K562 (cell line): ENCODE data around the gene GCNT2. TPM values are rescaled to one million over a fixed set of nuclear protein-coding genes. Genes with fewer than 3 reads are reported as not detected.

Source experiments
- BRCA1 ChIP-seq, 2 experiments: fragments of 450-650 bp in 1 of 2; sonication (generic) in 1 of 2; formaldehyde crosslinking in 1 of 2; IDR thresholded peaks; 2 replicates each; pipeline versions ENCODE4 v1.5.0 to v1.6.1; 2017 to 2020; ENCODE audit warnings: mild to moderate bottlenecking in 1 of 2, missing genetic modification reagents in 1 of 2
- FOXP1 ChIP-seq: sonication (generic); formaldehyde crosslinking; IDR thresholded peaks from 2 replicates; pipeline ENCODE4 v1.8.0; 2022; ENCODE audit warnings: mild to moderate bottlenecking, missing genetic modification reagents
- HSF4 ChIP-seq: fragments of 250-450 bp; sonication (Bioruptor Pico); IDR thresholded peaks from 2 replicates; pipeline ENCODE4 v2.1.2; 2022; ENCODE audit warnings: mild to moderate bottlenecking, moderate library complexity, borderline replicate concordance
- JUND ChIP-seq, 2 experiments: IDR thresholded peaks; 2 replicates in 1 of 2; 3 replicates in 1 of 2; pipeline ENCODE4 v1.6.1; 2011; ENCODE audit warnings: borderline replicate concordance in 2 of 2, low read depth in 2 of 2, low read length in 2 of 2, improper control_type of control experiment in 1 of 2, missing biosample characterization in 1 of 2, missing genetic modification characterization in 1 of 2, missing genetic modification reagents in 1 of 2
- KAT2B ChIP-seq: IDR thresholded peaks from one replicate; pipeline ENCODE4 v1.6.1; 2012; ENCODE audit warnings: low read depth, mild to moderate bottlenecking, control low read depth, inconsistent platforms, low read length, moderate library complexity
- KLF13 ChIP-seq: fragments of 450-650 bp; IDR thresholded peaks from 2 replicates; pipeline ENCODE4 v1.6.1; 2016; ENCODE audit warnings: missing genetic modification characterization, low read depth, mild to moderate bottlenecking, missing compliant biosample characterization, moderate library complexity, borderline replicate concordance
- NFE2L1 ChIP-seq: fragments of 450-650 bp; IDR thresholded peaks from 2 replicates; pipeline ENCODE4 v1.6.1; 2016; ENCODE audit warnings: missing genetic modification characterization, low read depth, mild to moderate bottlenecking, missing compliant biosample characterization, moderate library complexity, borderline replicate concordance
- SIX5 ChIP-seq, 2 experiments: IDR thresholded peaks; 2 replicates each; pipeline ENCODE4 v1.6.1; 2011; ENCODE audit warnings: low read length in 2 of 2, borderline replicate concordance in 1 of 2, low read depth in 1 of 2, mild to moderate bottlenecking in 1 of 2, moderate library complexity in 1 of 2; ENCODE audit not compliant: insufficient read depth in 1 of 2
- TGIF2 ChIP-seq: sonication (generic); formaldehyde crosslinking; IDR thresholded peaks from 2 replicates; pipeline ENCODE4 v1.8.1; 2022; ENCODE audit warnings: mild to moderate bottlenecking, missing genetic modification reagents, moderate library complexity
- ZNF174 ChIP-seq: fragments of 250-450 bp; sonication (Bioruptor Pico); IDR thresholded peaks from 2 replicates; pipeline ENCODE4 v1.4.0; 2020; ENCODE audit warnings: mild to moderate bottlenecking
- ZNF263 ChIP-seq: sonication (generic); formaldehyde crosslinking; IDR thresholded peaks from 2 replicates; pipeline ENCODE4 v1.8.0; 2022; ENCODE audit warnings: mild to moderate bottlenecking, missing genetic modification reagents, borderline replicate concordance
- ZNF57 ChIP-seq: fragments of 450-650 bp; formaldehyde crosslinking; IDR thresholded peaks from 2 replicates; pipeline ENCODE4 v1.4.0; 2020; ENCODE audit warnings: mild to moderate bottlenecking, moderate library complexity
- ZNF75A ChIP-seq: fragments of 450-650 bp; formaldehyde crosslinking; IDR thresholded peaks from 2 replicates; pipeline ENCODE4 v1.4.0; 2020; ENCODE audit warnings: mild to moderate bottlenecking
- polyA plus RNA-seq, 8 experiments: library from polyadenylated mRNA; depleted of rRNA in 4 of 8; stranded (reverse) in 5 of 8; unstranded in 3 of 8; fragments of >200 nt; fragmentation: Nextera tagmentation in 2 of 8; fragmentation: Illumina TruSeq in 1 of 8; extraction: Ambion mirVana in 2 of 8; extraction: Trizol in 1 of 8; gene quantifications; 2 replicates each; pipeline versions ENCODE4 v1.2.1 to v1.2.3, GENCODE V29; 2011 to 2014; ENCODE audit warnings: inconsistent platforms in 1 of 8, missing spikeins in 1 of 8
- total RNA-seq, 7 experiments: library from RNA; depleted of rRNA in 6 of 7; stranded (reverse); fragments of >200 nt in 6 of 7; fragmentation: Illumina TruSeq in 2 of 7; extraction: Trizol in 2 of 7; gene quantifications; 2 replicates each; pipeline versions ENCODE4 v1.2.1 to v1.2.3, GENCODE V29; 2011 to 2021; ENCODE audit warnings: low replicate concordance in 1 of 7
- TF ChIP-seq, protein P1 (sequence below): fragments of 200-600 bp; sonication (generic); IDR thresholded peaks from one replicate; pipeline ENCODE4 v1.6.1; 2012; ENCODE audit warnings: mild to moderate bottlenecking, low read depth, low read length, inconsistent platforms
- TF ChIP-seq, protein P2 (sequence below): sonication (generic); formaldehyde crosslinking; IDR thresholded peaks from 2 replicates; pipeline ENCODE4 v1.8.1; 2022; ENCODE audit warnings: missing genetic modification reagents

GCNT2 gene
- total and polyA plus RNA-seq, 9 of the 15 experiments (the other 6 are each of a cell fraction or from before 2014, with no cell fraction given): 0.78 to 2.6 (median 1.6) TPM

DNA sequence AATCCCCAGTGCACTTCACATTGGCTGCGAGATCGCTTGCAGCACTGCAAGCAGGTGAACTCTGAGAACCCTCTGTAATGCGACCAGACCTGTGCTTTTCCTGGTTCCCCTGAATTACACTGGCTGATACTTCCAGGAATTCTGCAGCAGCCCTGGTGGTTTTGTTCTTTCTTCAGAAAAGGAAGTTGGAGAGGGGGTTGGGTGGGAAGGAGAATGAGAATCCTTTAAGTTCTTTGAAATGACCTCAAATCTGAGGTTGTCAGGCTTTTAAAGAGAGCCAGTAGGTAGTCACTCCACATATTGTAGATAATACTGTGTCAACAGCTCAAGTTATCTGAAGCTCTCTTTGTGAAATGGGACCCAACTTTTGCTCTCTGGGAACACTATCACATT lies 62.4 kb downstream of the GCNT2 start (continued):
- TF ChIP-seq, protein P1, sequence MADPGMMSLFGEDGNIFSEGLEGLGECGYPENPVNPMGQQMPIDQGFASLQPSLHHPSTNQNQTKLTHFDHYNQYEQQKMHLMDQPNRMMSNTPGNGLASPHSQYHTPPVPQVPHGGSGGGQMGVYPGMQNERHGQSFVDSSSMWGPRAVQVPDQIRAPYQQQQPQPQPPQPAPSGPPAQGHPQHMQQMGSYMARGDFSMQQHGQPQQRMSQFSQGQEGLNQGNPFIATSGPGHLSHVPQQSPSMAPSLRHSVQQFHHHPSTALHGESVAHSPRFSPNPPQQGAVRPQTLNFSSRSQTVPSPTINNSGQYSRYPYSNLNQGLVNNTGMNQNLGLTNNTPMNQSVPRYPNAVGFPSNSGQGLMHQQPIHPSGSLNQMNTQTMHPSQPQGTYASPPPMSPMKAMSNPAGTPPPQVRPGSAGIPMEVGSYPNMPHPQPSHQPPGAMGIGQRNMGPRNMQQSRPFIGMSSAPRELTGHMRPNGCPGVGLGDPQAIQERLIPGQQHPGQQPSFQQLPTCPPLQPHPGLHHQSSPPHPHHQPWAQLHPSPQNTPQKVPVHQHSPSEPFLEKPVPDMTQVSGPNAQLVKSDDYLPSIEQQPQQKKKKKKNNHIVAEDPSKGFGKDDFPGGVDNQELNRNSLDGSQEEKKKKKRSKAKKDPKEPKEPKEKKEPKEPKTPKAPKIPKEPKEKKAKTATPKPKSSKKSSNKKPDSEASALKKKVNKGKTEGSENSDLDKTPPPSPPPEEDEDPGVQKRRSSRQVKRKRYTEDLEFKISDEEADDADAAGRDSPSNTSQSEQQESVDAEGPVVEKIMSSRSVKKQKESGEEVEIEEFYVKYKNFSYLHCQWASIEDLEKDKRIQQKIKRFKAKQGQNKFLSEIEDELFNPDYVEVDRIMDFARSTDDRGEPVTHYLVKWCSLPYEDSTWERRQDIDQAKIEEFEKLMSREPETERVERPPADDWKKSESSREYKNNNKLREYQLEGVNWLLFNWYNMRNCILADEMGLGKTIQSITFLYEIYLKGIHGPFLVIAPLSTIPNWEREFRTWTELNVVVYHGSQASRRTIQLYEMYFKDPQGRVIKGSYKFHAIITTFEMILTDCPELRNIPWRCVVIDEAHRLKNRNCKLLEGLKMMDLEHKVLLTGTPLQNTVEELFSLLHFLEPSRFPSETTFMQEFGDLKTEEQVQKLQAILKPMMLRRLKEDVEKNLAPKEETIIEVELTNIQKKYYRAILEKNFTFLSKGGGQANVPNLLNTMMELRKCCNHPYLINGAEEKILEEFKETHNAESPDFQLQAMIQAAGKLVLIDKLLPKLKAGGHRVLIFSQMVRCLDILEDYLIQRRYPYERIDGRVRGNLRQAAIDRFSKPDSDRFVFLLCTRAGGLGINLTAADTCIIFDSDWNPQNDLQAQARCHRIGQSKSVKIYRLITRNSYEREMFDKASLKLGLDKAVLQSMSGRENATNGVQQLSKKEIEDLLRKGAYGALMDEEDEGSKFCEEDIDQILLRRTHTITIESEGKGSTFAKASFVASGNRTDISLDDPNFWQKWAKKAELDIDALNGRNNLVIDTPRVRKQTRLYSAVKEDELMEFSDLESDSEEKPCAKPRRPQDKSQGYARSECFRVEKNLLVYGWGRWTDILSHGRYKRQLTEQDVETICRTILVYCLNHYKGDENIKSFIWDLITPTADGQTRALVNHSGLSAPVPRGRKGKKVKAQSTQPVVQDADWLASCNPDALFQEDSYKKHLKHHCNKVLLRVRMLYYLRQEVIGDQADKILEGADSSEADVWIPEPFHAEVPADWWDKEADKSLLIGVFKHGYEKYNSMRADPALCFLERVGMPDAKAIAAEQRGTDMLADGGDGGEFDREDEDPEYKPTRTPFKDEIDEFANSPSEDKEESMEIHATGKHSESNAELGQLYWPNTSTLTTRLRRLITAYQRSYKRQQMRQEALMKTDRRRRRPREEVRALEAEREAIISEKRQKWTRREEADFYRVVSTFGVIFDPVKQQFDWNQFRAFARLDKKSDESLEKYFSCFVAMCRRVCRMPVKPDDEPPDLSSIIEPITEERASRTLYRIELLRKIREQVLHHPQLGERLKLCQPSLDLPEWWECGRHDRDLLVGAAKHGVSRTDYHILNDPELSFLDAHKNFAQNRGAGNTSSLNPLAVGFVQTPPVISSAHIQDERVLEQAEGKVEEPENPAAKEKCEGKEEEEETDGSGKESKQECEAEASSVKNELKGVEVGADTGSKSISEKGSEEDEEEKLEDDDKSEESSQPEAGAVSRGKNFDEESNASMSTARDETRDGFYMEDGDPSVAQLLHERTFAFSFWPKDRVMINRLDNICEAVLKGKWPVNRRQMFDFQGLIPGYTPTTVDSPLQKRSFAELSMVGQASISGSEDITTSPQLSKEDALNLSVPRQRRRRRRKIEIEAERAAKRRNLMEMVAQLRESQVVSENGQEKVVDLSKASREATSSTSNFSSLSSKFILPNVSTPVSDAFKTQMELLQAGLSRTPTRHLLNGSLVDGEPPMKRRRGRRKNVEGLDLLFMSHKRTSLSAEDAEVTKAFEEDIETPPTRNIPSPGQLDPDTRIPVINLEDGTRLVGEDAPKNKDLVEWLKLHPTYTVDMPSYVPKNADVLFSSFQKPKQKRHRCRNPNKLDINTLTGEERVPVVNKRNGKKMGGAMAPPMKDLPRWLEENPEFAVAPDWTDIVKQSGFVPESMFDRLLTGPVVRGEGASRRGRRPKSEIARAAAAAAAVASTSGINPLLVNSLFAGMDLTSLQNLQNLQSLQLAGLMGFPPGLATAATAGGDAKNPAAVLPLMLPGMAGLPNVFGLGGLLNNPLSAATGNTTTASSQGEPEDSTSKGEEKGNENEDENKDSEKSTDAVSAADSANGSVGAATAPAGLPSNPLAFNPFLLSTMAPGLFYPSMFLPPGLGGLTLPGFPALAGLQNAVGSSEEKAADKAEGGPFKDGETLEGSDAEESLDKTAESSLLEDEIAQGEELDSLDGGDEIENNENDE: no peak
- no peak for TF ChIP-seq ZNF174 (CRISPR knock-in tag)
- no peak for TF ChIP-seq ZNF263 (CRISPR knock-in tag)
- no peak for TF ChIP-seq TGIF2 (CRISPR knock-in tag)
- no peak for TF ChIP-seq FOXP1 (CRISPR knock-in tag)
- TF ChIP-seq, protein P2, sequence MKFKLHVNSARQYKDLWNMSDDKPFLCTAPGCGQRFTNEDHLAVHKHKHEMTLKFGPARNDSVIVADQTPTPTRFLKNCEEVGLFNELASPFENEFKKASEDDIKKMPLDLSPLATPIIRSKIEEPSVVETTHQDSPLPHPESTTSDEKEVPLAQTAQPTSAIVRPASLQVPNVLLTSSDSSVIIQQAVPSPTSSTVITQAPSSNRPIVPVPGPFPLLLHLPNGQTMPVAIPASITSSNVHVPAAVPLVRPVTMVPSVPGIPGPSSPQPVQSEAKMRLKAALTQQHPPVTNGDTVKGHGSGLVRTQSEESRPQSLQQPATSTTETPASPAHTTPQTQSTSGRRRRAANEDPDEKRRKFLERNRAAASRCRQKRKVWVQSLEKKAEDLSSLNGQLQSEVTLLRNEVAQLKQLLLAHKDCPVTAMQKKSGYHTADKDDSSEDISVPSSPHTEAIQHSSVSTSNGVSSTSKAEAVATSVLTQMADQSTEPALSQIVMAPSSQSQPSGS (CRISPR knock-in tag): no peak
- no peak for TF ChIP-seq KAT2B
- TF ChIP-seq JUND (IDR thresholded peaks at IDR 0.05; ENCODE audit: borderline replicate concordance, low read depth, low read length): peak; percentile 12; the same call in 1 of the 2 replicates
- TF ChIP-seq JUND (tag; IDR thresholded peaks at IDR 0.05; ENCODE audit: borderline replicate concordance, low read depth, low read length): peak; percentile 30; the same call in 1 of the 3 replicates
- no peak for TF ChIP-seq NFE2L1 (tag)
- no peak for TF ChIP-seq ZNF75A (CRISPR knock-in tag)
- no peak for TF ChIP-seq KLF13 (tag)
- no peak for TF ChIP-seq SIX5 (IDR thresholded peaks at IDR 0.05; ENCODE audit: borderline replicate concordance in 1 of 2, insufficient read depth in 1 of 2, low read depth in 1 of 2, low read length in 2 of 2)
- TF ChIP-seq BRCA1 (IDR thresholded peaks at IDR 0.05): no peak
- TF ChIP-seq BRCA1 (CRISPR knock-in tag; IDR thresholded peaks at IDR 0.05): no peak
- no peak for TF ChIP-seq HSF4 (CRISPR knock-in tag)
- TF ChIP-seq ZNF57 (CRISPR knock-in tag): no peak
